Measurements from ENCODE around the gene APLP2. TPM values are rescaled to one million over a fixed set of nuclear protein-coding genes. Genes with fewer than 3 reads are reported as not detected.

The APLP2 gene
- total RNA-seq, 3 donors from 2014 or later = 328 to 406 (median 400) TPM

- H3K4me1 ChIP-seq (ENCODE audit: low read depth) = peaks cover 18% of the 10 kb centered on the region
- H3K36me3 ChIP-seq (ENCODE audit: low read depth) = no peaks in the 10 kb centered on the region
- no peak for TF ChIP-seq CTCF (IDR thresholded peaks at IDR 0.05)
- H3K9me3 ChIP-seq = no peaks in the 10 kb centered on the region
- intact Hi-C loops (cut with DNase I, micrococcal nuclease) = no loop called here
- DNase-seq (no peak), ATAC-seq (no peak)
- H3K4me3 ChIP-seq = no peak overlapping the region
Measured at GRCh38 chr11:130150790-130151189, 81.1 kb downstream of the APLP2 start.

GRCh38 chr11:130151196-130151595, 81.5 kb downstream of the APLP2 start:
- no peak for TF ChIP-seq CTCF (IDR thresholded peaks at IDR 0.05)
- DNase-seq (no peak), ATAC-seq (no peak)
- Histone ChIP-seq H3K4me1 (ENCODE audit: low read depth) (peaks cover 17% of the 10 kb centered on the region), H3K36me3 (ENCODE audit: low read depth) (no peaks in the 10 kb centered on the region), H3K4me3 (no peak overlapping the region), H3K9me3 (no peaks in the 10 kb centered on the region)
- intact Hi-C loops (cut with DNase I, micrococcal nuclease) = no loop called here

- TF ChIP-seq CTCF (IDR thresholded peaks at IDR 0.05) = no peak
- peak; percentile 41 for ATAC-seq
- intact Hi-C loops (cut with DNase I, micrococcal nuclease) = no loop called here
- peaks cover 17% of the 10 kb centered on the region for H3K4me1 ChIP-seq (ENCODE audit: low read depth)
- DNase-seq = peak in 1 of 3 donors; percentile 45
- no peaks in the 10 kb centered on the region for H3K9me3 ChIP-seq
- no peaks in the 10 kb centered on the region for H3K36me3 ChIP-seq (ENCODE audit: low read depth)
- no peak overlapping the region for H3K4me3 ChIP-seq
Measured at GRCh38 chr11:130156108-130157022, 86.7 kb downstream of the APLP2 start.

GRCh38 chr11:130157101-130157500, 87.4 kb downstream of the APLP2 start:
- ATAC-seq = no peak
- intact Hi-C loops (cut with DNase I, micrococcal nuclease) = no loop called here
- TF ChIP-seq CTCF (IDR thresholded peaks at IDR 0.05) = no peak

GRCh38 chr11:130157840-130158239, 88.1 kb downstream of the APLP2 start:
- DNase-seq (no peak), ATAC-seq (no peak)
- H3K36me3 ChIP-seq (ENCODE audit: low read depth) = no peaks in the 10 kb centered on the region
- intact Hi-C loops (cut with DNase I, micrococcal nuclease) = no loop called here
- TF ChIP-seq CTCF (IDR thresholded peaks at IDR 0.05) = no peak
- no peaks in the 10 kb centered on the region for H3K9me3 ChIP-seq
- H3K4me1 ChIP-seq (ENCODE audit: low read depth) = peaks cover 25% of the 10 kb centered on the region
- no peak overlapping the region for H3K4me3 ChIP-seq

More at GRCh38 chr11:130157101-130157500, 87.4 kb downstream of the APLP2 start:
- peaks cover 18% of the 10 kb centered on the region for H3K4me1 ChIP-seq (ENCODE audit: low read depth)
- DNase-seq = peak in 1 of 3 donors; percentile 18
- H3K36me3 ChIP-seq (ENCODE audit: low read depth) = no peaks in the 10 kb centered on the region
- no peaks in the 10 kb centered on the region for H3K9me3 ChIP-seq
- no peak overlapping the region for H3K4me3 ChIP-seq
